K562 (cell line): ENCODE results near the gene GRIA2.

Experiments
- CHCHD3 ChIP-seq: fragments of 250-450 bp; sonication (Bioruptor Pico); IDR thresholded peaks from 2 replicates; pipeline ENCODE4 v2.1.2; 2022; ENCODE audit warnings: mild to moderate bottlenecking
- CHD2 ChIP-seq: IDR thresholded peaks from 2 replicates; pipeline ENCODE4 v1.6.1; 2011; ENCODE audit warnings: low read depth, low read length
- CTCF ChIP-seq, 3 experiments: IDR thresholded peaks in 2 of 3; conservative IDR thresholded peaks in 1 of 3; 2 replicates each; pipeline ENCODE4 v1.5.1; 2011 to 2012; ENCODE audit warnings: low read length in 3 of 3, mild to moderate bottlenecking in 3 of 3, control low read depth in 2 of 3, improper control_type of control experiment in 1 of 3, inconsistent platforms in 1 of 3, low read depth in 1 of 3, mixed read lengths in 1 of 3, moderate library complexity in 1 of 3; ENCODE audit not compliant: insufficient read depth in 2 of 3
- ELF1 ChIP-seq: fragments of 200-800 bp; sonication (Bioruptor generic); IDR thresholded peaks from 2 replicates; pipeline ENCODE4 v1.6.1; 2016; ENCODE audit warnings: missing genetic modification characterization, missing compliant biosample characterization
- TAF1 ChIP-seq: IDR thresholded peaks from 2 replicates; pipeline ENCODE4 v1.6.1; 2011; ENCODE audit warnings: mild to moderate bottlenecking, low read length, moderate library complexity; ENCODE audit not compliant: insufficient read depth, control insufficient read depth, severe bottlenecking; ENCODE audit errors: extremely low read depth
- TF ChIP-seq, protein P1 (sequence below): IDR thresholded peaks from 2 replicates; pipeline ENCODE4 v1.6.1; 2016; ENCODE audit warnings: missing genetic modification characterization, missing compliant biosample characterization

- TF ChIP-seq CHD2 (no peak), CTCF (IDR thresholded peaks at IDR 0.05 in 2 of 3, conservative IDR thresholded peaks at IDR 0.05 in 1 of 3; ENCODE audit: insufficient read depth in 2 of 3, low read depth in 1 of 3, low read length in 3 of 3) (no peak), ELF1 (no peak), CHCHD3 (CRISPR knock-in tag) (no peak), TAF1 (no peak)
- TF ChIP-seq, protein P1, sequence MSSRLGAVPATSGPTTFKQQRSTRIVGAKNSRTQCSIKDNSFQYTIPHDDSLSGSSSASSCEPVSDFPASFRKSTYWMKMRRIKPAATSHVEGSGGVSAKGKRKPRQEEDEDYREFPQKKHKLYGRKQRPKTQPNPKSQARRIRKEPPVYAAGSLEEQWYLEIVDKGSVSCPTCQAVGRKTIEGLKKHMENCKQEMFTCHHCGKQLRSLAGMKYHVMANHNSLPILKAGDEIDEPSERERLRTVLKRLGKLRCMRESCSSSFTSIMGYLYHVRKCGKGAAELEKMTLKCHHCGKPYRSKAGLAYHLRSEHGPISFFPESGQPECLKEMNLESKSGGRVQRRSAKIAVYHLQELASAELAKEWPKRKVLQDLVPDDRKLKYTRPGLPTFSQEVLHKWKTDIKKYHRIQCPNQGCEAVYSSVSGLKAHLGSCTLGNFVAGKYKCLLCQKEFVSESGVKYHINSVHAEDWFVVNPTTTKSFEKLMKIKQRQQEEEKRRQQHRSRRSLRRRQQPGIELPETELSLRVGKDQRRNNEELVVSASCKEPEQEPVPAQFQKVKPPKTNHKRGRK = no peak
These were observed 48.5 kb upstream of the GRIA2 start for GRCh38 chr4:157172011-157172410.
